Hematopoietic multipotent progenitor cell treated with erythropoietin and hydrocortisone succinate and interleukin-3 and kit ligand, for 8 days (in vitro differentiated cells): ENCODE measurements around the gene PCF11.
"Not testable (repeated sequence)": the region's sequence is repeated elsewhere in the genome, so short reads cannot be mapped to it uniquely, and the experiment has no call there.

Experiments used
- DNase-seq: peaks from one replicate; pipeline ENCODE4 v3.0.0-alpha.2; 2015

Gene PCF11

GRCh38 chr11:83192606-83193245 lies 35.8 kb downstream of the PCF11 start:
- DNase-seq: no peak

GRCh38 chr11:83193315-83194280 lies 36.7 kb downstream of the PCF11 start, which contains the start of gene ANKRD42:
ANKRD42 (plus strand) TSS chr11:83193712; CDS start chr11:83194671, 959 bp downstream.
- peak; percentile 95 for DNase-seq

- DNase-seq: peak; percentile 58
Measured at GRCh38 chr11:83194281-83195142, 37.6 kb downstream of the PCF11 start.

- peak; percentile 23 for DNase-seq
Measured at GRCh38 chr11:83195143-83195466, 38.2 kb downstream of the PCF11 start.

GRCh38 chr11:83195649-83196048 lies 38.7 kb downstream of the PCF11 start:
- no peak for DNase-seq

DNA sequence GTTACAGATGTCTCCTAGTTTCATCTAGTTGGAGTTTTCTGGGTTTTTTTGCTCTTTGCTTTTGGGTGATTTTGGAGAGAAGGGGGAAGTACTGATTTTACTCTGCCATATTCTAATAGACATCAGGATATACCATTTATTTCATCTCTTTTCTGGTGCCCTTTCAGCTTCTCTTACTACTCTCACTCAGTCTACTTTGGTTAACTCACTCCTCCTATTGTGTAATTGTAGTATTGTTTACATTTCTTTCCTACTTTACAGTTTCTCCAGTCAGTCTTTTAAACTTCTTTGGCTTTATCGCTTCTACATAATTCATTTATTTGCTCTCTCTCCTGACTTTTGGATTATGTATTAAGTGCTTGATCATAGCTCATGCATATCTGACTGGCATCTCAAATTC lies 43.1 kb downstream of the PCF11 start:
- DNase-seq: no peak

DNA sequence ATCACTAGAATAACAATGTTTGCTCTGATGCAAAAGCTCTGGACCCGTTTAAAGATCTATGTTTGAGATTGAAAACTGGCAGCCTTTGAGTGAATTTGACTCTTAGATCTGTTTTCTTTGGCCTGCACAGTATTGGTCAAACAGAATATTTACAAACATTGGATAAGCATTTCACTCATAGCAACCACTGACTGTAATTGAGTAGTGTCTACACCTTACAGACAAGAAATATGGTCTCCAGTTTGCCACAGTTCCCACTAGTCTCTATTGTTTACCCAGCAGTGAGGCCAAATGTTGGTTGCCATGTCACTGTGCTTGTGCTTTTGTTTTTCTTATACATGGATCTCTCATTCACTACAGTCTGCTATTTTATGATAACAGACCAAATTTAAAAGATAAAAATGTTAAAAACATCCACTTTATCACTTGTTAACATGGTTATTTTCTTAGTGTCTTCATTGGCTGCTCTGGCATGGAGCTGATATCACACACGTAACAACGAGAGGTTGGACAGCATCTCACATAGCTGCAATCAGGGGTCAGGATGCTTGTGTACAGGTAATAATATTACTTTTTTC lies 48.8 kb downstream of the PCF11 start:
- DNase-seq: peak; percentile 62

GRCh38 chr11:83206221-83206620 lies 49.3 kb downstream of the PCF11 start:
- DNase-seq: no peak

GRCh38 chr11:83206771-83207382 lies 49.9 kb downstream of the PCF11 start:
- DNase-seq: not testable (repeated sequence)

- peak; percentile 6 for DNase-seq
Measured at GRCh38 chr11:83219095-83219494, 62.2 kb downstream of the PCF11 start.

GRCh38 chr11:83220260-83220659 lies 63.3 kb downstream of the PCF11 start:
- no peak for DNase-seq

- DNase-seq: no peak
Measured at GRCh38 chr11:83221694-83222093, 64.8 kb downstream of the PCF11 start.

- no peak for DNase-seq
Measured at GRCh38 chr11:83222499-83222898, 65.6 kb downstream of the PCF11 start.

DNA sequence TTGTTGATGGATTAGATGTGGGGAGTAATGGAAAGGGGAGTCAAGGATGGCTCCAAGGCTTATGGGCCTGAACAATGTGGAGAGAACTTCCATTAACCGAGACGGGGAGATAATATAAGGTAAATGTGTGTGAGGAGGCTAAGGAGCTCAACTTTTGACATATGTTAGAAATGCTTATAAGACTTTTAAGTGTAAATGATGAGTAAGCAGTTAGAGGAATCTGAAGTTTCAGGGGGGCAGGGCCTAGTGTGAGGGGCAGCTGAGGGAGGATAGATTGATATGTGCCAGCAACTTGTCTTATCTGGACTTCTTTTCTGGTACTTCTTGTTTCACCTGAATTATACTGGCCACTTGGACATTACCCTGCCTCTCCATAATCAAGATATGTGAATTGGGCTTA lies 66.5 kb downstream of the PCF11 start:
- no peak for DNase-seq

DNA sequence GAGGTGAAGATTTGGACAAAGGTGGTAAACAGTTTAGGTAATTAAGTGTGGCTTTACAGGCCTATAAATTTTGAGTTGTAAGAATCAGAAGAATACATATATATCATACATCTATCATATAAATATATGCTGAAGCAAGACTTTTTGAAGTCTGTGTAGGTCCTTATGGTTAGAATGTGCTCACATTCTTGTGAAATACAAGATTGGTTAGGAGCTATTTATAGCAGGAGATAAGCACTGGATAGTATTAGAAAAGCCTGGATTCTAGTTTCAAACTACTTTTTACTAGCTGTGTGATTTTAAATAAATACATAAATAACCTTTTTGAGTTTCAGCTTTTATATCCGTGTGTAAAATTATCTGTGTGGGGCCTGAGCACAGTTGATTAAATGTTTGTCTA lies 78.9 kb downstream of the PCF11 start:
- DNase-seq: no peak
